GM12873 (cell line): Measurements from ENCODE around the gene ZBTB32.

Experiments used
- TF ChIP-seq, protein P1 (sequence below): IDR thresholded peaks from 2 replicates; pipeline ENCODE4 v1.5.1; 2012; ENCODE audit warnings: low read depth, mild to moderate bottlenecking, moderate library complexity, low read length, control low read depth; ENCODE audit not compliant: insufficient read depth; ENCODE audit errors: missing control alignments

Gene ZBTB32

DNA sequence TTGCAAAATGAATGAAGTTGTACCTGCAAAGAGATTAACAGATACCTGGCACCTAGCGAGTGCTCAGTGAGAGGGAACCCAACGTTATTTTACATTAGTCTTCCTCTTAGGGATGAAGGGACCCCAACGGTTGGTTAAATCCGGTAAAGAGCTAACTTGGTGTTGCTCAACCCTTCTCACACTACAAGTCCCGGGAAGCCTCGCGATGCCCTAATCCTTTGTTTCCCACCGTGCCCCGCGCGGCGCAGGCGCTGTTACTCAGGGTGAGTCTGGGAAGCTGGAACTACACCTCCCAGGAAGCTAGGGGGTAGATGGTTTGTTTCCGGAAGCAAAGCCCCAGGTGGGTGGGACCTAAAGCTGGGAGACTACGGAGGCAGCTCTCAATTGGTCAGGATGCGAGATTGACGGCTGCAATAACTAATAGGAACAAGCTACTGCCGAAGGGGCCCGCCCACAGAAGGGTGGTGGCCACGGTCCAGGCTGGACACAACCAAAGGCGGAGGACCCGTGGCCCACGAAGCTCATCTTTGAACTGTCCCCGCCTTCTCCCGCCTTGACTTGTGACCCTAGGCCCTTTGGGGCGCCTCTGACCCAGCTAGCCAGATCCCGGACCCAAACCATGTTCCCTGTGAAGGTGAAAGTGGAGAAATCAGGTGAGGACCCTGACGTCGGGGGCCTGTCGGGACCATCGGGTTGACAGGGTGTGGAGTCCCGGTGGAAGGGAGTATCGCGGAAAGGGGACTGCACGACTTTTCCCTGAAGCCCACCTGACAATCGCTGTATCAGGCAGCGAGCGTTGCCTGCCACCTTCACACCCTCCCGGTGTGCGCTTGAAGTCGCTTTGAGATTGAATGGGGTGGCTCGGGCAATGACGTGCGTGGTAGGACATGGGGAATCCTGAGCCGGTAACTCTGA is 44.0 kb downstream of the ZBTB32 start, which contains the start of gene LIN37:
Gene LIN37 (plus strand): TSS at position 471 of the 915 bp plus-strand sequence. CDS start 149 bp downstream, at position 620.
- TF ChIP-seq, protein P1, sequence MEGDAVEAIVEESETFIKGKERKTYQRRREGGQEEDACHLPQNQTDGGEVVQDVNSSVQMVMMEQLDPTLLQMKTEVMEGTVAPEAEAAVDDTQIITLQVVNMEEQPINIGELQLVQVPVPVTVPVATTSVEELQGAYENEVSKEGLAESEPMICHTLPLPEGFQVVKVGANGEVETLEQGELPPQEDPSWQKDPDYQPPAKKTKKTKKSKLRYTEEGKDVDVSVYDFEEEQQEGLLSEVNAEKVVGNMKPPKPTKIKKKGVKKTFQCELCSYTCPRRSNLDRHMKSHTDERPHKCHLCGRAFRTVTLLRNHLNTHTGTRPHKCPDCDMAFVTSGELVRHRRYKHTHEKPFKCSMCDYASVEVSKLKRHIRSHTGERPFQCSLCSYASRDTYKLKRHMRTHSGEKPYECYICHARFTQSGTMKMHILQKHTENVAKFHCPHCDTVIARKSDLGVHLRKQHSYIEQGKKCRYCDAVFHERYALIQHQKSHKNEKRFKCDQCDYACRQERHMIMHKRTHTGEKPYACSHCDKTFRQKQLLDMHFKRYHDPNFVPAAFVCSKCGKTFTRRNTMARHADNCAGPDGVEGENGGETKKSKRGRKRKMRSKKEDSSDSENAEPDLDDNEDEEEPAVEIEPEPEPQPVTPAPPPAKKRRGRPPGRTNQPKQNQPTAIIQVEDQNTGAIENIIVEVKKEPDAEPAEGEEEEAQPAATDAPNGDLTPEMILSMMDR, result no peak

DNA sequence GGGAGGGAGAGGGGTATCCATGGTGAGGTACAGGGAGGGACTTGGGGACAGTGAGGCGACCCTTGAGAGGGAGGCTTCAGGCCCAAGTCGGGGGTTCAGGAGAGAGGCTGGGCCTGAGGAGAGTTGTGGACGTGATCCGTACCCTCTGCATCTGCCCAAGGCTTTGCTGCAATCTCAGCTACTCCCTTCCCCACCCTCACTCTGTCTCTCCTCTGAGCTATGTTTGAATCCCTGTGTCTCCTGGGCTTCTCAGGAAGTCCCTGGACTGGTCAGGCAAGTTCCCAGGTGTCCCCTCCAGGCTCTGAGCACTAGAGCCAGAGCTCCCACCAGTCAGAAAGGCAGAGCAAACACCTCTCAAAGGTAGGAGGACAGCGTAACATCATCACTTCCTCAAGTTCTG is 45.8 kb downstream of the ZBTB32 start:
- TF ChIP-seq, protein P1, result no peak

DNA sequence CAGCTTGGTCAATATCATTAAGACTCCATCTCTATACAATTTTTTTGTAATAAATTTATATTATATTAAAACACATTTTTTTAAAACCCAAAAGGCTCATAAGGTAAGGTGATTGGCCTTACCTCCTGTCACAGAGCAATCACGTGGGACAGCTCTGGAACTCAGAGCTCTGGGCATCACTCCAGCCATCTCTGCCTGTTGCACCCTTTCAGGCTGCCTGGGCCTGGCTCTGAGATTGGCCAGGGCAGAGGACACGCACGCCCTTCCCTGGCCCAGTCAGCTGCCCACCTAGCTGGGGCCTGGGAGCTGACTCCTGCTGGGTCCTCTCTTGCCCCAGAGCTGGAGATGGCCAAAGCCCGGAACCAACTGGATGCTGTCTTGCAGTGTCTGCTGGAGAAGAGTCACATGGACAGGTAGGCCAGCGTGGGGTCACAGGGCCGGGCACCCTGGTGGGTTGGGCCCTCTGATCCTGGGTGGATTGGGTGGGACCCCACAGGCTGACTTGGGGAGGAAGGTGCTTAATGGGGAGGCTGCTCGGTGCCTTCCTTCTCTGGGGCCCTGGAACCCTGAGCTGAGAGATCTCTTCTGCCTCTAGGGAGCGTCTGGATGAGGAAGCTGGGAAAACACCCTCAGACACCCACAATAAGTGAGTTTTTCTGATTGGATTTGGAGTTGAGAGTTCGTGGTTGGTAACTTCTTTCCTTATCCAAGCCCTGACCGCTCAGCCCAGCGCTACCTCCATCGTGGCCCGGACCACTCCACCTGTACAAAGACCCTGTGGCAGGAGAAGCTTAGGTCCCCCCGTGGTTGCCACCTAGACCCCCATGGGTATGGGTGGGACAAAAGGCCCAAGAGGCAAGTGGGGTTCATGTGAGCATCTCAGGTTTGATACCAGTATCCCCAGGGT is 47.7 kb downstream of the ZBTB32 start:
- TF ChIP-seq, protein P1, result no peak

DNA sequence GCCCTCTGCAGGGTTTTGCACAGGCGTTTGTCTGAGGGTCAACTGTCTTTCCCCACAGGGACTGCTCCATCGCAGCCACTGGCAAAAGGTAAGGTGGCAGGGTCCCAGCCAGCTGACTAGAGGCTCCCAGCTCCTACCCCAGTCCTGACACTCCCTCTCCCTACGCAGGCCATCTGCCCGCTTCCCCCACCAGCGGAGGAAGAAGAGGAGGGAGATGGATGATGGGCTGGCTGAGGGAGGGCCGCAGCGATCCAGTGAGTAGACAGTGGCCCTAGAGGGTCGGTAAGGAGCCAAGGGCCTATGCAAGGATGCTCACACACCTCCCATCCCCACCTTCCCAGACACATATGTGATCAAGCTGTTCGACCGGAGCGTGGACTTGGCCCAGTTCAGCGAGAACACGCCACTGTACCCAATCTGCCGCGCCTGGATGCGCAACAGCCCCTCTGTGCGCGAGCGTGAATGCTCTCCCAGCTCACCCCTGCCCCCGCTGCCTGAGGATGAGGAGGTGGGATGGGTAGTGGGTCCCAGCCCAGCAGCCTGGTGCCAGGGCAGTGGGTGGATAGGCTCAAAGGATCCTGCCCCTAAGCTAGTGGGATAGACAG is 48.5 kb downstream of the ZBTB32 start:
- TF ChIP-seq, protein P1, result no peak

DNA sequence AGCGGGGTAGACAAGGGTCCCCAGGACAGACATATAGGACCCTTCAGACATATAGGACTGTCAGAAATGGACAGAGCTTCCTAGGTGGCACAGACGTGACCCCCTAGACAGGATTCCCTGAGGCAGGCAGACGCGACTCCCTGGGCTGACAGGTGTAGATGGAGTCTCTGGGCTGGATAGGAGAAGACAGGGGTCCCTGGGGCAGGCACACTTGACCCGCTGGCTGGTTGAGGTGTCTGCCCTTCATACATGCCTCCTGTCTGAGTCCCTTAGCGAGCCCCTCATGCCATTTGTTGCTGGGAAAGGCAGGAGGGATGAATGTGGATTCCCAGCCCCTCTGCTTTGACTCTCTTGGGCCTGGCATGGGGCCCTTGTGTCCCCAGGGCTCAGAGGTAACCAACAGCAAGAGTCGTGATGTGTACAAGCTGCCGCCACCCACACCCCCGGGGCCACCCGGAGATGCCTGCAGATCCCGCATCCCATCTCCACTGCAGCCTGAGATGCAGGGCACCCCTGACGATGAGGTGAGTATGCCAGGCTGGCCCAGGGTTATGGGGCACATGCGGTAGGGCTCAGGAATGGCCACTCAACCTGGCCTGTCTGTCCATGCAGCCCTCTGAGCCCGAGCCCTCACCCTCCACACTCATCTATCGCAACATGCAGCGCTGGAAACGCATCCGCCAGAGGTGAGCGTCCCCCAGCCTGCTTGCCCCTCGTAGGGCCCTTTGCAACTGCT is 49.4 kb downstream of the ZBTB32 start:
- TF ChIP-seq, protein P1, result no peak

DNA sequence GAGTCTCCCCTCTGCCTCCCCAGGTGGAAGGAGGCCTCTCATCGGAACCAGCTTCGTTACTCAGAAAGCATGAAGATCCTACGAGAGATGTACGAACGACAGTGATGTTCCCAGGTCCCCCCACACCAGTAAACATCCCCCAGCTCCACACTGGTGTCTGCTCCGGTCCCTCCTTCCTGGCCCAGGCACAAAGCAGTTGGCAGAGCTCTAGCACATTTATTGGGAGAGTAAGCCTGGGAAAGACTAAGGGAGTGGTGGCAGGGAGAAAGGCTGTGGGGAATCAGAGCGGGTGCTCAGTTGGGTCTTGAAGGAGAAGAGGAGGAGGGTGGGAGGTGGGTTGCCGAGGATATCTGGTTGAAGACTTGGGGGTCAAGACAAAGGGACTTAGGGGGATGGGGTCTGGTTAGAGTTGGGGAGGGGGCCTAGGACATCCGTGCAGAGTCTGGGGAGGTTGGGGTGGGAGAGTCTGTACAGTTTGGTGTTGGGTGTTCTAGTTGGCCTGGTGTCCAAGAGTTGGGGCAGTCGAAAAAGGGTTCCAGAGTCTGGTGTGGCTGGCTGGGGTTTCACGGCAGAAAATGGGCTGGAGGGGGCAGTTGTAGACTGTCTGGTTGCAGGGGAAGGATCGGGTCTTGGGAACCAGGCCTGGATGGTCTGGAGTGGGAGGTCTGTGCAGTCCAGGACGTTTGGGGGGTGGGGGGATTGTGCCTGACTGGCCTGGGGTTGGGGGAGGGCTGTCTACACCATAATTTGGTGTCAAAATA is 50.2 kb downstream of the ZBTB32 start:
- TF ChIP-seq, protein P1, result no peak
